GM08714 (cell line): ENCODE measurements around the gene KNG1.

Experiments used
- H3K4me3 ChIP-seq: fragments of 200-500 bp; sonication (Bioruptor generic); 2 replicates; pipeline ENCODE4 v1.5.1; 2014; ENCODE audit warnings: mild to moderate bottlenecking, low read length, inconsistent platforms
- ZNF274 ChIP-seq: IDR thresholded peaks from 2 replicates; pipeline ENCODE4 v1.6.1; 2012; ENCODE audit warnings: mild to moderate bottlenecking, low read depth, low read length

The KNG1 gene

GRCh38 chr3:186789554-186790260, 72.5 kb downstream of the KNG1 start:
- no peak for TF ChIP-seq ZNF274
- no peak overlapping the region for H3K4me3 ChIP-seq

GRCh38 chr3:186790261-186790981, 73.3 kb downstream of the KNG1 start:
- H3K4me3 ChIP-seq, result no peak overlapping the region
- TF ChIP-seq ZNF274, result no peak
